Stomach (tissue), 9 donors: Measurements from ENCODE around the gene PLIN3. TPM values are rescaled to one million over a fixed set of nuclear protein-coding genes. Genes with fewer than 3 reads are reported as not detected.
"Not testable (repeated sequence)": the region's sequence is repeated elsewhere in the genome, so short reads cannot be mapped to it uniquely, and the experiment has no call there.

Experiments
- DNase-seq, 2 donors: peaks; one replicate each; pipeline versions ENCODE4 v3.0.0 to v3.0.0-alpha.2; 2013 to 2019
- H3K27ac ChIP-seq, 5 donors: fragments of 200-600 bp in 4 of 5; sonication (generic) in 4 of 5; one replicate each; pipeline ENCODE4 v1.5.1; 2013 to 2019; ENCODE audit warnings: mild to moderate bottlenecking in 1 of 5, moderate library complexity in 1 of 5
- H3K27me3 ChIP-seq, 3 donors: fragments of 200-600 bp; sonication (generic); one replicate each; pipeline ENCODE4 v1.5.1; 2017 to 2019; ENCODE audit warnings: mixed run types in 1 of 3
- H3K36me3 ChIP-seq, 4 donors: fragments of 200-600 bp; sonication (generic); 1 replicate in 3 of 4; 2 replicates in 1 of 4; pipeline ENCODE4 v1.5.1; 2016 to 2019
- H3K4me1 ChIP-seq, 4 donors: fragments of 200-600 bp; sonication (generic); one replicate each; pipeline ENCODE4 v1.5.1; 2016 to 2019
- H3K4me3 ChIP-seq, 4 donors: fragments of 200-600 bp; sonication (generic) in 3 of 4; one replicate each; pipeline ENCODE4 v1.5.1; 2016 to 2019; ENCODE audit warnings: mild to moderate bottlenecking in 1 of 4
- H3K9me3 ChIP-seq, 4 donors: fragments of 200-600 bp; sonication (generic); one replicate each; pipeline ENCODE4 v1.5.1; 2016 to 2019
- CTCF ChIP-seq, 7 experiments: fragments of 450-650 bp in 4 of 7; fragments of 200-600 bp in 3 of 7; sonication (generic) in 3 of 7; IDR thresholded peaks; one replicate each; pipeline ENCODE4 v1.5.1; 2016 to 2019; ENCODE audit warnings: antibody characterized with exemption in 7 of 7, control low read depth in 2 of 7, mild to moderate bottlenecking in 1 of 7
- EP300 ChIP-seq: sonication (generic); formaldehyde crosslinking; IDR thresholded peaks from one replicate; pipeline ENCODE4 v1.6.1; 2017; ENCODE audit warnings: antibody characterized with exemption
- POLR2A ChIP-seq, 4 donors: fragments of 450-650 bp; IDR thresholded peaks; one replicate each; pipeline ENCODE4 v1.6.1; 2016; ENCODE audit warnings: antibody characterized with exemption in 4 of 4, control low read depth in 2 of 4, mild to moderate bottlenecking in 1 of 4, moderate library complexity in 1 of 4
- POLR2AphosphoS5 ChIP-seq, 3 donors: sonication (generic); formaldehyde crosslinking; IDR thresholded peaks; one replicate each; pipeline ENCODE4 v1.6.1; 2016; ENCODE audit warnings: antibody characterized with exemption in 3 of 3
- WGBS, 5 donors: extraction: QIAGEN DNeasy Blood & Tissue Kit in 3 of 5; methylation state at CpG; one replicate each; pipeline versions ENCODE4 v1.1.5 to v1.1.7; 2013 to 2018; 5-methylcytosine and 5-hydroxymethylcytosine counted together
- intact Hi-C: fragments of 100-400 bp; cut with DNase I; formaldehyde crosslinking; loops from one replicate; pipeline ENCODE4 v1.15.1; 2023; ENCODE audit warnings: low total_unique reads
- polyA plus RNA-seq, 3 donors: library from polyadenylated mRNA; stranded (reverse); fragments of 200-250 nt; gene quantifications; one replicate each; pipeline ENCODE4 v1.2.3, GENCODE V29; 2013
- total RNA-seq, 5 donors: library from RNA; depleted of rRNA; stranded (reverse); fragments of >200 nt; gene quantifications; one replicate each; pipeline versions ENCODE4 v1.1.0 to v1.2.3, GENCODE V29; 2014 to 2016
- donor health status: healthy with polysubstance abuse.
- donor health status: Bipolar disorder and iron deficiency.
- donor health status: healthy.

The PLIN3 gene
- total and polyA plus RNA-seq, 8 donors = 8.9 to 55.3 (median 27.8) TPM

DNA sequence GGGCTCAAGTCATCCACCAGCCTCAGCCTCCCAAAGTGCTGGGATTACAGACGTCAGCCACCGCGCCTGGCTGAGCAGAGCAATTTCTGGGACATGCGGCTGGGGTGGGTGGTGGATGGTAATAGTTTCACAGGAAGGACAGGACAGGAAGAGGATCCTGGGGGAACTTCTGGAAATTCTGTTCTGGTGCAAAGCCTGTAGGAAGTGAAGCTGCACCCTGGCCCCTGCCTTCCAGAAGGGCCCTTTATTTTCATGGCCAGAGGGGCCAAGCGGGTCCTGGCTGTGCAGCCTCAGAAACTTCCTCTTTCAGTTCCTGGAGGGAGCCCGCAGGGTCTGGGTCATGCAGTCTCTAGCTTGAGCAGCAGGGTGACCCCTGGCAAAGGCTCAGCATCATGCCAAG, 60.3 kb downstream of the PLIN3 start:
- H3K4me3 ChIP-seq = no peak overlapping the region
- H3K27ac ChIP-seq = peak overlapping the region in 2 of 5 donors; percentile 14 to 28
- H3K27me3 ChIP-seq = no peaks in the 10 kb centered on the region
- WGBS, 5 donors = 70 to 88% (median 76%) methylated on average over 4 to 6 of the region's 6 CpGs
- DNase-seq = no peak
- H3K36me3 ChIP-seq = no peaks in the 10 kb centered on the region
- no peaks in the 10 kb centered on the region for H3K9me3 ChIP-seq
- TF ChIP-seq POLR2A (IDR thresholded peaks at IDR 0.05) (no peak), POLR2AphosphoS5 (IDR thresholded peaks at IDR 0.05) (no peak), EP300 (no peak), CTCF (IDR thresholded peaks at IDR 0.05) (no peak)
- peaks cover 4 to 32% (median 16%) of the 10 kb centered on the region in 4 donors for H3K4me1 ChIP-seq
- intact Hi-C loops = loop anchor here (5.0 kb wide), 1 partner anchor 50 kb away; no protein-coding TSS in a partner anchor

DNA sequence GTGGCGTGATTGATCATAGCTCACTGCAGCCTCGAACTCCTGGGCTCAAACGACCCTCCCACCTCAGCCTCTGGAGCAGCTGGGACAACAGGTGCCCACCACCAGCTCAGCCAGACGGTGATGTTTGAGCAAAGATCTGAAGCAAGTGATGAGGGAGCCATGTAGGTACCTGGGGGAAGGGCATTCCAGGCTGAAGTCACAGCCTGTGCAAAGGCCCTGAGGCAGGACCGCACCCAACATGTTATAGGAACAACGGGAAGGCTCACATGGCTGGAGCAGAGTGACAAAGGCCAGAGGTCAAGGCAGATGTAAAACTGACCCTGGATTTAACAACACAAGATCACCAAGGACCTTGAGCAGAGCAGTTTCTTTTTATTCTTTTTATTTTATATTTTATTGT, 61.1 kb downstream of the PLIN3 start:
- no peak overlapping the region for H3K4me3 ChIP-seq
- no peak for TF ChIP-seq EP300
- no peak for TF ChIP-seq CTCF (IDR thresholded peaks at IDR 0.05)
- H3K36me3 ChIP-seq = no peaks in the 10 kb centered on the region
- DNase-seq = no peak
- H3K27me3 ChIP-seq = no peaks in the 10 kb centered on the region
- intact Hi-C loops = loop anchor here (5.0 kb wide), 1 partner anchor 51 kb away; no protein-coding TSS in a partner anchor
- H3K9me3 ChIP-seq = no peaks in the 10 kb centered on the region
- 71 to 87% (median 85%) methylated on average over 6 of the region's 6 CpGs for WGBS, 5 donors
- peaks cover 0 to 24% (median 13%) of the 10 kb centered on the region in 4 donors for H3K4me1 ChIP-seq
- no peak overlapping the region for H3K27ac ChIP-seq

DNA sequence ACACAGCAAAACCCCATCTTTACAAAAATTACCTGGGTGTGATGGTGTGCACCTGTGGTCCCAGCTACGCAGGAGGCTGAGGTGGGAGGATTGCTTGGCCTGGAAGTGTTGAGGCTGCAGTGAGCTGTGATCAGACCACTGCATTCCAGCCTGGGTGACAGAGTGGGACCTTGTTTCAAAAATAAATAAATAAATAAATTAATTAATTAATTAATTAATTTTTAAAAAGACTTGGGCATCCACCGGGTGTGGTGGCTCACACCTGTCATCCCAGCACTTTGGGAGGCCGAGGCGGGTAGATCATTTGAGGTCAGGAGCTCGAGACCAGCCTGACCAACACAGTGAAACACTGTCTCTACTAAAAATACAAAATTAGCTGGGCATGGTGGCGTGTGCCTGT, 62.3 kb downstream of the PLIN3 start:
- H3K4me3 ChIP-seq, H3K36me3 ChIP-seq, H3K27me3 ChIP-seq, DNase-seq, H3K27ac ChIP-seq, H3K9me3 ChIP-seq: not testable (repeated sequence)
- intact Hi-C loops = loop anchor here (5.0 kb wide), 1 partner anchor 52 kb away; no protein-coding TSS in a partner anchor
- 92 to 96% (median 94%) methylated on average over 6 of the region's 6 CpGs for WGBS, 5 donors
- H3K4me1 ChIP-seq = peaks cover 0 to 32% (median 23%) of the 10 kb centered on the region in 4 donors

DNA sequence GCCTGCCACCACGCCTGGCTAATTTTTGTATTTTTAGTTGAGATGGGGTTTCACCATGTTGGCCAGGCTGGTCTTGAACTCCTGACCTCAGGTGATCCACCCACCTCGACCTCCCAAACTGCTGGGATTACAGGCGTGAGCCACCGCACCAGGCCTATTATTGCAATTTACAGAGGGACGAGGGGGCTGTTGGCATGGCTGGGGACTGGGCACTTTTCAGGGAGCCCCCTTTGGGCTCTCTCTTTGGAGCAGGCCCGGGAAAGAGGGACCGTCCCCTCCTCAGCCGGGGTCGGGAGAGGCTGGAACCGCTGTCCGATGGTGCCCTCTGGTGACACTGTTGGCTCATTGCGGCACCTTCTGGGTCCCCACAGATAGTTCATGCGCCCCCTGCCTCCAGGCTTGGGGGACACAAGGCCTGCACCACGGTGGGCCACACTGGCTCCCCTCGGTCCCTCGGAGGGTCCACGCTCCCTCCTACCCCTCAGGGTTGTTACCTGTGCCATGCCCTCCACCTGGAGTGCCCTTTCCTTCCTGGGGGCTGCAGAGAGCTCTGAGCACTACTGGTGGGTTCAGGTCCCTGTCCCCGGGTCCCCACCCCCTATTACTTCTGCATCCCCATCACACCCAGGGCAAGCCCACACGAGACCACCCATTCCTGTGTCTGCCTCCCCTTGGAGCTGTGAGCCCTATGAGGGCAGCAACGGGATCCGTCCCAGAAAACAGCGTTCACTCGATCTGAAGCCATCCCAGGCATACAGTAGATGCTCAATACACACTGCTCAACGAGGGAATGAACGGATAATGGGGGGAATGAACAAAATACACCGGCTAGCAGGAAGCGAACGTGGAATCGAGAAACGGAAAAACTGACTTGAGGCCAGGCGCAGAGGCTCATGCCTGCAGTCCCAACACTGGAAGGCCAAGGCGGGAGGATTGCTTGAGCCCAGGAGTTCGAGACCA, 63.5 kb downstream of the PLIN3 start:
- H3K9me3 ChIP-seq = no peaks in the 10 kb centered on the region
- DNase-seq = peak; percentile 65 to 82
- peaks cover 0 to 24% (median 19%) of the 10 kb centered on the region in 4 donors for H3K4me1 ChIP-seq
- H3K27ac ChIP-seq = no peak overlapping the region
- peak overlapping the region in 1 of 4 donors; percentile 13 for H3K4me3 ChIP-seq
- WGBS, 5 donors = 44 to 52% (median 46%) methylated on average over 31 to 33 of the region's 33 CpGs
- intact Hi-C loops = no loop called here
- no peaks in the 10 kb centered on the region for H3K27me3 ChIP-seq
- TF ChIP-seq POLR2AphosphoS5 (IDR thresholded peaks at IDR 0.05) (no peak), CTCF (IDR thresholded peaks at IDR 0.05) (peak in 5 of 7 experiments; percentile 45 to 72 (median 64))
- H3K36me3 ChIP-seq = peaks cover 0 to 4% (median 0%) of the 10 kb centered on the region in 4 donors

DNA sequence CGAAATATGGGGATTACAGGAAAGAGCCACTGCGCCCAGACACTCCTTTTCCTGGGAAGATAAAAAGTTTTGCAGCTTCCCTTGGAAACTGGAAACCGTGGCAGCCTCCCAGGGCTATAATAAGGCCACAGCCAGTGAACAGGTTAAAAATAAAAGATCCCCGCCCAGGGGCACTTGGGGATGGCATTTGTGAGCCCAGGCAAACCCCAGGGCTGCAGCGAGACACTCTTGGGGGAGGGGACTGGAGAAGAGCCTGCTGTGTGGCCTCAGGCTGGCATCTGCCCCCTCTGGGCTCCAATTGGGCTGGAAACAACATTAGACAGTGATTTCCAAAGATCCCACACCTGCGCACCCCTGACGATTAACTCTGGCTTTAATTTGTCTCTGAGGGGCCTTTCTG, 64.8 kb downstream of the PLIN3 start:
- intact Hi-C loops = no loop called here

More for the DNA sequence above, 64.8 kb downstream of the PLIN3 start:
- Histone ChIP-seq H3K4me1 (peaks cover 0 to 24% (median 18%) of the 10 kb centered on the region in 4 donors), H3K27me3 (no peaks in the 10 kb centered on the region), H3K9me3 (no peaks in the 10 kb centered on the region), H3K4me3 (no peak overlapping the region), H3K27ac (no peak overlapping the region), H3K36me3 (peaks cover 0 to 11% (median 6%) of the 10 kb centered on the region in 4 donors)
- no peak for DNase-seq
- WGBS, 5 donors = 81 to 86% (median 85%) methylated on average over 7 of the region's 7 CpGs
- TF ChIP-seq EP300 (no peak), CTCF (IDR thresholded peaks at IDR 0.05) (no peak), POLR2A (IDR thresholded peaks at IDR 0.05) (no peak), POLR2AphosphoS5 (IDR thresholded peaks at IDR 0.05) (no peak)
